ENCODE measurements around the gene CHMP4A.
"Not testable (repeated sequence)": the region's sequence is repeated elsewhere in the genome, so short reads cannot be mapped to it uniquely, and the experiment has no call there.

Gene CHMP4A

DNA sequence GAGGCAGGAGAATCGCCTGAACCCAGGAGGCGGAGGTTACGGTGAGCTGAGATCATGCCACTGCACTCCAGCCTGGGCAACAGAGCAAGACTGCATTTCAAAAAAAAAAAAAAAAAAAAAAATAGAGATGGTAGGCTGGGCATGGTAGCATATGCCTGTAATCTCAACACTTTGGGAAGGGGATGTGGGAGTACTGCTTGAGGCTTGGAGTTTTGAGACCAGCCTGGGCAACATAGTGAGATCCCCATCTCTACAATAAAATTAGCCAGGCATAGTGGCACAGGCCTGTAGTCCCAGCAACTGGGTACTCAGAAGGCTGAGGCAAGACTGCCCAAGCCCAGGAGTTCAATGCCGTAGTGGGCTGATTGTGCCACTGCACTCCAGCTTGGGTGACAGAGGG lies 9.7 kb upstream of the CHMP4A start:
- not testable (repeated sequence) for FAIRE-seq

- no peak for FAIRE-seq
Observed at GRCh38 chr14:24219521-24219920, 6.2 kb upstream of the CHMP4A start.

DNA sequence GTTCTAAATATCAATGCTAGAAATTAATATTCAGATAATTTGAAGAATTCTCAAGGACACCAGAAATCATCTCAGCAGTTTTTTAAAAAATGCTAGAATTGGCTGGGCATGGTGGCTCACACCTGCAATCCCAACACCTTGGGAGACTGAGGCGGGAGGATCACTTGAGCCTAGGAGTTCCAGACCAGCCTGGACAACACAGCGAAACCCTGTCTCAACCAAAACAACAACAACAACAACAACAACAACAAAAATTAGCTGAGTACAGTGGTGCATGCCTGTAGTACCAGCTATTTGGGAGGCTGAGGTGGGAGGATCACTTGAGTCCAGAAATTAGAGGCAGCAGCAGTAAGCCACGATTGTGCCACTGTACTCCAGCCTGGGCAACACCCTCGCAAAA lies 5.8 kb upstream of the CHMP4A start:
- no peak for FAIRE-seq

- not testable (repeated sequence) for FAIRE-seq
Observed at GRCh38 chr14:24216876-24217275, 3.6 kb upstream of the CHMP4A start.

DNA sequence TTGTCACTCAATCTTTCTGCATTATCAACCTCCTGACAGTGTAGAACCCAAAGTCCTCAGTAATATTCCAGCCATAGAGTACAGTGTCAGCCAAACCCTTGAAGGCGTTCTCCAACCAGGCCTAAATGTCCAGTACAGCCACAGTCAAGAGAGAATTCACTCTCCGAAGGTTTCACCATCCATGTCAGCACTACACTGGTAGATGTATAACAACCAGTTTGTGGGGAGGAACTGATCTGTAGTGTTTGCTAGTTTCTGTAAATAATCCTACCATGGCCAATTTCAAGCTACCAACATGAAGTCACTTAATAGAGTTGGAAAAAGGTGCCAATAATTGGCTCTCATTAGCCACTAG lies 3.0 kb upstream of the CHMP4A start:
- no peak for FAIRE-seq

DNA sequence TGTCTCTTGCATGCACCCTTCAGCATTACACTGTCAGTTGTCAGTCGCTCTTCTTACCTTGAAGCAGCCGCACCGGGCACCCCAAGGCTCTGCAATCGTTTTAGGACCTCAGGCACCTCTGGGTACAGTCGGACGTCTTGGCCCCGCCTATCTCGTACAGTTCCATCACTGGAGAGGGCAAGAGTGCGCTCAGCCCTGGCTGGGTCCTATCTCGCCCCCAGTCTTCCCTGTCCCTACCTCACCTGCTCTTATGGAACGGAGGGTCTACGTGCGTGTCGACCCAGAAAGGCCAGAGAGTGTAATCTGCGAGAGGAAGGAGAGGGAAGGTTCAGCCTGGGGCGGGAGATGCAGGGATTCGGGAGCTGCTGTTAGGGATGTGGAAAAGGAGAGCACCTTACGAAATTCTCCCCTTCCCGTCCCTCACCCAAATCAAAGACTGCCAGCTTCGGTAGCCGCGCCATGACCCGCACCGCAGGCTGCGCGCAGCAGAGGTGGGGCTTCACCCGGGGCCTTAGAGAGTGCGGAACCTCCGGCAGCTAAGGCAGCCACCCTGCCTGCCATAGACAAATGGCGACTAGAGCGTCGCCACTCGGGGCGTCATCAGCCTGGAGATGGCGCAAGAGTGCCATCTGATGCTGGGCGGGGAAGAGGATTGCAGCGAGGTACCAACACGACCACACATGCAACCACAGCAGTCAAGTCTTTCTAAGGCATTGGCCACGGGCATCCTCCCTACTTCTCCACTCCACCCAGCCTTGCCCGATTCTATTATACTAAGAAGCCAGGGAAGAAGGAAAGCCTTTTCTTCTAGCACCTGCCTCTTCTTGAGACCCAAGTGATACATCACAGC lies 2.4 kb upstream of the CHMP4A start, which contains the start of gene MDP1:
Gene MDP1, minus strand, starts transcription at position 572 of the 850 bp plus-strand sequence. Its CDS starts 111 bp downstream, at position 461.
- no peak for FAIRE-seq

GRCh38 chr14:24213866-24214662 lies 776 bp upstream of the CHMP4A start:
- FAIRE-seq = no peak

DNA sequence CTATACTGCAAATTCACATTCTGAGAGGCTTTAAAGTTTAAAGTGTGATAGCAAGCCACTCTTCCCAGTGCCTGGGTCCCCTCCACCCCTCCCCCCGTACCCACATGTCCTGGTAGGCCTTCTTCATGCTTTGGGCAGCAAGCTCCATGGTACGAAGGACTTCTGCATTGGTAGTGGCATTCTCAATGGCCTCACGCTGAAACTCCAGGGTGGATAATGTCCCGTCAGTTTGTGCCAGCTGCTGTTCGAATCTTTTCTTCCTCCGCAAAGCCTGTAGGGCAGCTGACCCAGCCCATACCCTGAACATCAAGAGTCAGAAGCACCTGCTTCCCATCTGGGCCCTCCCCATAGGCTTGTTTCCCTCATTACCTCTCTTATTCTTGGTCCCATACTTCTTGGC lies 2.0 kb downstream of the CHMP4A start:
- FAIRE-seq = no peak

- no peak for FAIRE-seq
Observed at GRCh38 chr14:24207625-24208024, 5.7 kb downstream of the CHMP4A start.

DNA sequence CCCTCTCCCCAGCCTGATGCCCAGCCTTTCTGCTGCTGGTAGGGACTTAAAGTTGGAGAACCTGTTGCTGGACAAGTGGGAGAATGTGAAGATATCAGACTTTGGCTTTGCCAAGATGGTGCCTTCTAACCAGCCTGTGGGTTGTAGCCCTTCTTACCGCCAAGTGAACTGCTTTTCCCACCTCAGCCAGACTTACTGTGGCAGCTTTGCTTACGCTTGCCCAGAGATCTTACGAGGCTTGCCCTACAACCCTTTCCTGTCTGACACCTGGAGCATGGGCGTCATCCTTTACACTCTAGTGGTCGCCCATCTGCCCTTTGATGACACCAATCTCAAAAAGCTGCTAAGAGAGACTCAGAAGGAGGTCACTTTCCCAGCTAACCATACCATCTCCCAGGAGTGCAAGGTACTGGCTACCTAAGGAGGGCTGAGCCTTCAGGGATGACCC lies 6.2 kb downstream of the CHMP4A start:
- no peak for FAIRE-seq

GRCh38 chr14:24206260-24207103 lies 6.8 kb downstream of the CHMP4A start:
- no peak for FAIRE-seq

DNA sequence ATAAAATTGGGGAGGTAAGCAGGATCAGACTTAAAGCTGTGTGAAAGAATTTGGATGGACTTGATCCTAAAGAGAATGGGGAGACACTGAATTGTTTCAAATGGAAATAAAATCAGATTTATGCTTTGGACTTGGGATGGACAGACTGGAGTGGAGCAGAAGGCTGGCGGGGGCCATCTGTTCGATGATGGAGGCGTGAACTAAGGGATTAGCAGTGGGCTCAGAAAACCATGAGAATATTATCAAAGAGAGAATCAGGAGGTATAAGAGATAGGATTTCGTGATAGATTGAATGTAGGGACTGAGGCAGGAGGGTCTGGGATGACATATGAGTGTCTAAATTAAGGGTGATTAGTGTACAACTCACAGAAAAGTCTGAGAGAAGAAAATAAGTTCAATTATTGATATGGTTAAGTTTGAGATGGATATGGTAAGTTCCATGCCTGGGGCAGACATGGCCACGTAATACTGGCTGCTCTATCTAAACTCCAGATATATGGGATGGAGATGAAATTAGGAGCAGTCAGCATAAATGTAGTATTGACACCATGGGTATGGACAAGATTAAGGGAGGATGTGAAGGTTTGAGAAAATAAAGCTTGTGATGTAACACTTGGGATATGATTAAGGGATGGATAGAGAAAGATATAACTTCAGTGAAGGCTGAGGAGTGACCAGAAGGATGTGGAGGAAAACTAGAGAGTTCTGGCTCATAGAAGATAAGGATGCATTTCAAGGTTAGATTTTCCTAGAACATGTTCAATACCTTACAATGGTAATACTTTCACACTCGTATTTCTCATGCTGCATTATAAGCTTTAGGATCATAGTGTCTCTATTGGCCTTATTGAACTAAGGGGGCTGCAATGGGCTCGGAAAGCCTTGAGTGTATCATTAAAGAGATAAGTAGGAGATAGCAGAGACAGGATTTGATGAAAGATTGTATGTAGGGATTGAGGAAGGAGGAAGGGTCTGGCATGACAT lies 8.8 kb downstream of the CHMP4A start:
- FAIRE-seq = no peak

- not testable (repeated sequence) for FAIRE-seq
Observed at GRCh38 chr14:24203249-24203886, 9.9 kb downstream of the CHMP4A start.

GRCh38 chr14:24202538-24202937 lies 10.8 kb downstream of the CHMP4A start:
- FAIRE-seq = not testable (repeated sequence)

GRCh38 chr14:24198814-24199524 lies 14.3 kb downstream of the CHMP4A start:
- FAIRE-seq = no peak

- no peak for FAIRE-seq
Observed at GRCh38 chr14:24197056-24197450, 16.2 kb downstream of the CHMP4A start.

- FAIRE-seq = no peak
Observed at GRCh38 chr14:24196071-24197055, 16.9 kb downstream of the CHMP4A start.

DNA sequence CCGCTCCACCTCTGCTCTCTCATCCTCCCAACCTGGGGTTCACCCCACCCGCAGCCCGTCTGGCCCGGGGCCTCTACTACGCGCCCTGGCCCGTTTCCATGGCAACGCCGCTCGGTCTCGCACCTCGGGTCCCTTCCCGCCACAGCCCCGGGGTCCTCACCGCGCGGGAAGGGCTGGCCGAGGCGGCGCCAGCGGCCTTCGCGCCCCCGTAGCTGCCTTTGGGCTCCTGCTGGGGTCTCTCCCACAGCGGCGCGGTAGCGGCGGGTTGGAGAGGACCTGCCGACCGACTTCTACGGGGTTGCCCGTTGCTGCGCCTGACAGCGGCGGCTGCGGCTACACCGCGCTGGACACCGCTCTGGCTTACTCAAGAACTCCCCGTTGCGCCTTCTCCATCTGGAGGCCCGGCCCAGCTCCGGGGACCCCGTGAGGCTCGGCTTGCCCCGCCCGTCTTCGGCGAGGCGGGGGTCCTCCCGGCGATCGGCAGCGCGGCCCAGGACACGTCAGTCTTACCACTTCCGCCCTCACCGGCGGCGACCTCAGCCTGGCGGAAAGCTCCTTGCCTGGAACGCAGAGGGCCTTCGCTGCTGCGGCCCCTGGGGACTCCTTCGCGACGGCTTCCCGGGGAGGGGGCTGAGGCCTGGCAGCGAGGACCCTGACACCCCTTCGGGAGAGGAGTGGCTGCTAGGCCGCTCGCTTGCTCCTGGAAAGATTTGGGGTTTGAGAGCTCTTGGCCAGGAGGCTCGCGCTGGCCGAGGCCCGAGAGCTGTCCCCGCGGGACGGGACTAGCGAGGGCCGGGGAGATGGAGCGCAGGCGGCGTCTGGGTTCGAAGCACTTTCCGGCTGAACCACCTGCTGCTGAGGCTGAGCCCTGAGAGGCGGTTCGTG lies 17.9 kb downstream of the CHMP4A start, which contains the start of gene TM9SF1:
Gene TM9SF1, minus strand, starts transcription at position 256 of the 885 bp plus-strand sequence. CDS start 422 bp downstream, outside the sequence.
- no peak for FAIRE-seq
